Measurements from ENCODE around the gene TXNDC11.

DNA sequence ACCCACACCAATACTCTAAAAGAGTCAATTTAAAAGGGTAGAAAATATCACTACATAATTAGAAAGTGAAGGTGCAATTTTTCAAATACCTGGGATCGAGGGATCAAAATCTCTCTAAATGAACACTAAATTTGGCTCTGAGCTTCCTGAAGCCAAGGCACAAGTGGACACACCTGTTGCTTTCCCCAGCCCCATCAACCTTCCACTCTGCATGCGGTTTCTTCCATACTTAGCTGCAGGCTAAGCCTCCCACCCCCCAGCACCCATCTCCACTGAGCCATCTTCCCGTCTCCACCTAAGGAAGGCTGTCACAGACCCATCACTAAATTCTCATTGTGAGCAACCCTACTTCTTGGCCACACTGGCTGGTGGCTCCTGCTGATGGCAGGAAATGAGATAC is 30.5 kb downstream of the TXNDC11 start:
- TF ChIP-seq, protein P1, sequence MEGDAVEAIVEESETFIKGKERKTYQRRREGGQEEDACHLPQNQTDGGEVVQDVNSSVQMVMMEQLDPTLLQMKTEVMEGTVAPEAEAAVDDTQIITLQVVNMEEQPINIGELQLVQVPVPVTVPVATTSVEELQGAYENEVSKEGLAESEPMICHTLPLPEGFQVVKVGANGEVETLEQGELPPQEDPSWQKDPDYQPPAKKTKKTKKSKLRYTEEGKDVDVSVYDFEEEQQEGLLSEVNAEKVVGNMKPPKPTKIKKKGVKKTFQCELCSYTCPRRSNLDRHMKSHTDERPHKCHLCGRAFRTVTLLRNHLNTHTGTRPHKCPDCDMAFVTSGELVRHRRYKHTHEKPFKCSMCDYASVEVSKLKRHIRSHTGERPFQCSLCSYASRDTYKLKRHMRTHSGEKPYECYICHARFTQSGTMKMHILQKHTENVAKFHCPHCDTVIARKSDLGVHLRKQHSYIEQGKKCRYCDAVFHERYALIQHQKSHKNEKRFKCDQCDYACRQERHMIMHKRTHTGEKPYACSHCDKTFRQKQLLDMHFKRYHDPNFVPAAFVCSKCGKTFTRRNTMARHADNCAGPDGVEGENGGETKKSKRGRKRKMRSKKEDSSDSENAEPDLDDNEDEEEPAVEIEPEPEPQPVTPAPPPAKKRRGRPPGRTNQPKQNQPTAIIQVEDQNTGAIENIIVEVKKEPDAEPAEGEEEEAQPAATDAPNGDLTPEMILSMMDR (conservative IDR thresholded peaks at IDR 0.05 in 1 of 2, IDR thresholded peaks at IDR 0.05 in 1 of 2; ENCODE audit: extremely low read depth in 1 of 2, insufficient read depth in 1 of 2, low read depth in 1 of 2, low read length in 2 of 2): no peak
- TF ChIP-seq EZH2 (IDR thresholded peaks at IDR 0.05; ENCODE audit: borderline replicate concordance, low read length): no peak
